GM12874 (cell line): ENCODE measurements around the gene SLC37A4.

ENCODE experiments used
- CTCF ChIP-seq: IDR thresholded peaks from 2 replicates; pipeline ENCODE4 v1.5.1; 2011; ENCODE audit warnings: low read depth, mild to moderate bottlenecking, control low read depth, low read length, moderate library complexity; ENCODE audit not compliant: insufficient read depth

Gene SLC37A4

GRCh38 chr11:119019996-119020395 is 10.7 kb downstream of the SLC37A4 start:
- TF ChIP-seq CTCF: no peak

GRCh38 chr11:119018074-119018938 is 12.4 kb downstream of the SLC37A4 start, which contains the start of the genes RPS25 and TRAPPC4:
RPS25 (minus strand) TSS chr11:119018343; CDS start chr11:119018284, 59 bp downstream.
TRAPPC4 (plus strand) TSS chr11:119018766; CDS start chr11:119018796, 30 bp downstream.
- no peak for TF ChIP-seq CTCF

- TF ChIP-seq CTCF: no peak
These were observed 14.3 kb downstream of the SLC37A4 start for GRCh38 chr11:119016216-119017009.

- TF ChIP-seq CTCF: no peak
These were observed 15.5 kb downstream of the SLC37A4 start for GRCh38 chr11:119015054-119015611.

- no peak for TF ChIP-seq CTCF
These were observed 16.3 kb downstream of the SLC37A4 start for GRCh38 chr11:119014209-119014924.

- no peak for TF ChIP-seq CTCF
These were observed 18.0 kb downstream of the SLC37A4 start for GRCh38 chr11:119012629-119013170.
